ENCODE results near the gene CMIP.
A peak's percentile ranks its signal among the peaks of the same experiment; 100 is the strongest.

Gene CMIP

DNA sequence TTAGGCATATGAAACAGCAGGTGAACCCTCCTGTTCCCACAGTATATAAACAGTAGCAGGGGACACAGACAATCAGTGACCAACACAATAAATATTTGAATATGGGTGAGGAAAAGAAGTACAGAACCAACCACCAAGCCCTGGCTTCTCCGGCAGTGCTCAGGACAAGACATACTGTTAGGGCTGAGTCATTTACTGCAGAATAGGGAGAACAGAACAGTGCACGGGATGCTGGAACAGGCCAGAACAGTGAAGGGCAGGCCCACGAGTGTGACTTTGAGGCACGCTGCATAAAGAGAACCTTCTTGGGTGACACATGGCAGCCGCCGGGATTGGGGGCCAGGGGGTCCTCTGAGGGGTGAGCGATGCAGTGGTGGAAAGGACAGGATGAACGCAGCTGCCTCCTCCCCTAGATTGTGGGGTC lies 160.4 kb downstream of the CMIP start:
- TF ChIP-seq, protein P1, sequence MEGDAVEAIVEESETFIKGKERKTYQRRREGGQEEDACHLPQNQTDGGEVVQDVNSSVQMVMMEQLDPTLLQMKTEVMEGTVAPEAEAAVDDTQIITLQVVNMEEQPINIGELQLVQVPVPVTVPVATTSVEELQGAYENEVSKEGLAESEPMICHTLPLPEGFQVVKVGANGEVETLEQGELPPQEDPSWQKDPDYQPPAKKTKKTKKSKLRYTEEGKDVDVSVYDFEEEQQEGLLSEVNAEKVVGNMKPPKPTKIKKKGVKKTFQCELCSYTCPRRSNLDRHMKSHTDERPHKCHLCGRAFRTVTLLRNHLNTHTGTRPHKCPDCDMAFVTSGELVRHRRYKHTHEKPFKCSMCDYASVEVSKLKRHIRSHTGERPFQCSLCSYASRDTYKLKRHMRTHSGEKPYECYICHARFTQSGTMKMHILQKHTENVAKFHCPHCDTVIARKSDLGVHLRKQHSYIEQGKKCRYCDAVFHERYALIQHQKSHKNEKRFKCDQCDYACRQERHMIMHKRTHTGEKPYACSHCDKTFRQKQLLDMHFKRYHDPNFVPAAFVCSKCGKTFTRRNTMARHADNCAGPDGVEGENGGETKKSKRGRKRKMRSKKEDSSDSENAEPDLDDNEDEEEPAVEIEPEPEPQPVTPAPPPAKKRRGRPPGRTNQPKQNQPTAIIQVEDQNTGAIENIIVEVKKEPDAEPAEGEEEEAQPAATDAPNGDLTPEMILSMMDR (IDR thresholded peaks at IDR 0.05; ENCODE audit: insufficient read depth, low read depth, low read length, missing control alignments), result no peak

GRCh38 chr16:81606039-81606438 lies 161.4 kb downstream of the CMIP start:
- TF ChIP-seq, protein P1 (IDR thresholded peaks at IDR 0.05; ENCODE audit: insufficient read depth, low read depth, low read length, missing control alignments), result no peak
- DNase-seq (ENCODE audit: low read depth), result no peak

More for the DNA sequence above, 160.4 kb downstream of the CMIP start:
- peak; percentile 86 for DNase-seq (ENCODE audit: low read depth)
- H3K4me3 ChIP-seq (ENCODE audit: low read length), result no peak overlapping the region

GRCh38 chr16:81607006-81607405 lies 162.4 kb downstream of the CMIP start:
- no peak overlapping the region for H3K4me3 ChIP-seq (ENCODE audit: low read length)
- TF ChIP-seq, protein P1 (IDR thresholded peaks at IDR 0.05; ENCODE audit: insufficient read depth, low read depth, low read length, missing control alignments), result no peak
- DNase-seq (ENCODE audit: low read depth), result no peak

More at GRCh38 chr16:81606039-81606438, 161.4 kb downstream of the CMIP start:
- no peak overlapping the region for H3K4me3 ChIP-seq (ENCODE audit: low read length)

- H3K4me3 ChIP-seq (ENCODE audit: low read length), result no peak overlapping the region
- DNase-seq (ENCODE audit: low read depth), result no peak
- TF ChIP-seq, protein P1 (IDR thresholded peaks at IDR 0.05; ENCODE audit: insufficient read depth, low read depth, low read length, missing control alignments), result no peak
Measured at GRCh38 chr16:81607805-81608522, 163.4 kb downstream of the CMIP start.

DNA sequence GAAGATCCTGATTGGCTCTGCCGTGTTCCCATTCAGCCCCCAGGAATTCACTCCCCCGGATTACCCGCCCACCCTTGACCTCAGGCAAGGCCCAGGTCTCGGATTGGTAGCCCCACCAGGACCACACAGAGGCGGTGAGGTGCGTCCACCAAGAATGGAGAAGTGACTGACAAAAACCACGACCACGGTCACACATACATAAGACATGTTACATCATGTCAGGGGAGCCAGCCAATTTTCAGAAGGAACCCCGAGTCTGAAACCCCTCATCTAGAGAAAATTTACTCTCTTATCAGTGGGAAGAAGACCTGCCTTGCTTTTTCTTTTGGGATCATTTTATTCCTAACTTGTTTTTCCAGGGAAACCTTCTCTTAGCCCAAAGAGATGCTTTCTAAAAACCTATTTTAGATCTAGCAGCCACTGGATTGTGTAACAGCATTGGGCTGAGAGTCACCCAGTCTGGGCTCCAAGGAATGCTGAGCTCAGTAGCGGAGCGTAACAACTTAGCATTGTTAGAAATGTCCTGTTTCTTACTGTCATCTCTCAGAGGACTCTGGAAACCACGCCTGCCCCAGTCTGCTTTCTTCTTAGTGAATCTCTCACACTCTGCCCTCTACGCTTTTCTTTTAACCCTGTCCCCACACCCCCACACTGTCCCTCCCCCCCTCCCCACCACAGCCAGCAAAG lies 164.1 kb downstream of the CMIP start:
- TF ChIP-seq, protein P1 (IDR thresholded peaks at IDR 0.05; ENCODE audit: insufficient read depth, low read depth, low read length, missing control alignments), result no peak
- DNase-seq (ENCODE audit: low read depth), result peak; percentile 49
- no peak overlapping the region for H3K4me3 ChIP-seq (ENCODE audit: low read length)

DNA sequence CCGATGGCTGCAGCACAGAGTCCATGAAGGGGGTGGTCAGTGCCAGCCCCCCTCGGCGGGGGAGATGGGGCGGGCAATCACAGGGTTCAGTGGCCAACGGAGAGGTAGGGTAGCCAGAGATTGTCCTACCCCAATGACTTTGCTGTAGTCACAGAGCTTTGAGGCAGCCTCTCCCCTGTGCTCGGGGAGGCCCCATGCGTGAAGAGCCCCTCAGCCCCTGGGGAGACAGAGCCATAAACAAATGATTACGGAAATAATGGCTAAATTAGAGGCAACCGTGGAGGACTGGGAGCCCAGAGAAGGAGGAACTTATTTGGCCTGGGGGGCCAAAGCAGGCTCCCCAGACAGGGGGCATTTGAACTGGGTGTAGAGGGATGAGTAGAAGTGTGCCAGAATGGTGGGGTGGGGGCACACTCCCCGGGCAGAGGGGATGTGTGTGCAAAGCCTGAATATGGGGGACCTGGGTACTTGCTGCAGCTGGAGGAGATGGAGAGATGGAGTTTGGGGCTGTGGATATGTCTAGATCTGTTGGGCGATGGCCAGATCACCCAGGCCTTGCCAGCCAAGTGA lies 164.8 kb downstream of the CMIP start:
- no peak for DNase-seq (ENCODE audit: low read depth)
- H3K4me3 ChIP-seq (ENCODE audit: low read length), result no peak overlapping the region
- TF ChIP-seq, protein P1 (IDR thresholded peaks at IDR 0.05; ENCODE audit: insufficient read depth, low read depth, low read length, missing control alignments), result no peak
